Keratinocyte (primary cell): ENCODE data around the gene HEBP2. TPM values are rescaled to one million over a fixed set of nuclear protein-coding genes. Genes with fewer than 3 reads are reported as not detected.

Experiments
- DNase-seq: peaks from one replicate; pipeline ENCODE4 v3.0.0-alpha.2; 2011; ENCODE audit warnings: low read depth, missing footprints, low spot score
- FAIRE-seq: peaks from 2 replicates; lab custom pipeline; 2011; peaks lifted over from hg19 to GRCh38; lab: Jason Lieb, UNC
- H2AFZ ChIP-seq: 2 replicates; pipeline ENCODE4 v1.6.0; 2012; ENCODE audit warnings: low read length, control low read depth, inconsistent platforms; ENCODE audit not compliant: control insufficient read depth
- H3K27ac ChIP-seq: 2 replicates; pipeline ENCODE4 v1.5.1; 2011; ENCODE audit warnings: low read length; ENCODE audit not compliant: control insufficient read depth, insufficient read depth
- H3K27me3 ChIP-seq: 3 replicates; pipeline ENCODE4 v1.6.0; 2011; ENCODE audit warnings: low read length; ENCODE audit not compliant: control insufficient read depth, insufficient read depth; ENCODE audit errors: extremely low read depth
- H3K36me3 ChIP-seq, 2 experiments: 2 replicates in 1 of 2; 3 replicates in 1 of 2; pipeline ENCODE4 v1.5.1; 2011; ENCODE audit warnings: low read length in 2 of 2, mild to moderate bottlenecking in 1 of 2; ENCODE audit not compliant: control insufficient read depth in 2 of 2, insufficient read depth in 2 of 2; ENCODE audit errors: extremely low read depth in 1 of 2
- H3K4me1 ChIP-seq: 3 replicates; pipeline ENCODE4 v1.5.1; 2011; ENCODE audit warnings: low read length; ENCODE audit not compliant: control insufficient read depth, insufficient read depth; ENCODE audit errors: extremely low read depth
- H3K4me2 ChIP-seq: 3 replicates; pipeline ENCODE4 v1.6.0; 2011; ENCODE audit warnings: low read depth, low read length; ENCODE audit not compliant: control insufficient read depth, insufficient read depth; ENCODE audit errors: extremely low read depth
- H3K4me3 ChIP-seq, 3 experiments: fragments of 200-600 bp in 1 of 3; sonication (generic) in 1 of 3; 2 replicates in 2 of 3; 3 replicates in 1 of 3; pipeline ENCODE4 v1.5.1; 2011 to 2016; ENCODE audit warnings: low read length in 3 of 3, mild to moderate bottlenecking in 3 of 3, control low read depth in 2 of 3, inconsistent platforms in 1 of 3, low read depth in 1 of 3, mixed read lengths in 1 of 3, mixed run types in 1 of 3, moderate library complexity in 1 of 3; ENCODE audit not compliant: control insufficient read depth in 2 of 3, insufficient read depth in 2 of 3; ENCODE audit errors: extremely low read depth in 1 of 3
- H3K79me2 ChIP-seq: 2 replicates; pipeline ENCODE4 v1.6.0; 2012; ENCODE audit warnings: low read length; ENCODE audit not compliant: control insufficient read depth, insufficient read depth
- H3K9ac ChIP-seq: 3 replicates; pipeline ENCODE4 v1.6.0; 2011; ENCODE audit warnings: low read length; ENCODE audit not compliant: control insufficient read depth, insufficient read depth; ENCODE audit errors: extremely low read depth
- H3K9me1 ChIP-seq: 3 replicates; pipeline ENCODE4 v1.6.0; 2011; ENCODE audit warnings: low read length; ENCODE audit not compliant: control insufficient read depth, insufficient read depth; ENCODE audit errors: extremely low read depth
- H3K9me3 ChIP-seq: 2 replicates; pipeline ENCODE4 v1.5.1; 2012; ENCODE audit warnings: low read depth, low read length; ENCODE audit not compliant: control insufficient read depth
- H4K20me1 ChIP-seq: 3 replicates; pipeline ENCODE4 v1.6.0; 2011; ENCODE audit warnings: low read length; ENCODE audit not compliant: control insufficient read depth, insufficient read depth; ENCODE audit errors: extremely low read depth
- CTCF ChIP-seq, 3 experiments: IDR thresholded peaks in 1 of 3; conservative IDR thresholded peaks in 1 of 3; optimal IDR thresholded peaks in 1 of 3; 2 replicates in 2 of 3; 3 replicates in 1 of 3; pipeline versions ENCODE3 to v1.5.1; 2011; ENCODE audit warnings: low read length in 3 of 3, mild to moderate bottlenecking in 3 of 3, moderate library complexity in 2 of 3, control low read depth in 1 of 3, inconsistent platforms in 1 of 3; ENCODE audit not compliant: insufficient read depth in 2 of 3; ENCODE audit errors: extremely low read depth in 1 of 3
- EZH2 ChIP-seq: IDR thresholded peaks from one replicate; pipeline ENCODE4 v1.6.1; 2012; ENCODE audit warnings: inconsistent platforms, mild to moderate bottlenecking, low read length, moderate library complexity
- dilution Hi-C: fragments of 300-500 bp; cut with MboI; formaldehyde crosslinking; loops from one replicate; pipeline ENCODE4 v1.7.0; 2020; ENCODE audit warnings: low sequenced_read_pairs; ENCODE audit not compliant: extremely low pct_ligation_motif_present
- polyA plus RNA-seq, 5 experiments: library from polyadenylated mRNA; depleted of rRNA in 3 of 5; stranded (reverse) in 3 of 5; stranded (forward) in 1 of 5; unstranded in 1 of 5; fragments of >200 nt; gene quantifications; 1 replicate in 1 of 5; 2 replicates in 3 of 5; 3 replicates in 1 of 5; pipeline versions ENCODE4 v1.2.1 to v1.2.3, GENCODE V29; 2011 to 2012; ENCODE audit warnings: missing spikeins in 2 of 5, low read depth in 1 of 5, low replicate concordance in 1 of 5

HEBP2 gene
- polyA plus RNA-seq, 1 donor (not counting 4 experiments of a cell fraction or from before 2014, with no cell fraction given), result 41.9 TPM

GRCh38 chr6:138443979-138444378 is 40.0 kb downstream of the HEBP2 start:
- DNase-seq (no peak), FAIRE-seq (no peak)
- no peaks in the 10 kb centered on the region for H3K9me3 ChIP-seq
- no peak overlapping the region for H2AFZ ChIP-seq
- H3K9me1 ChIP-seq, result no peaks in the 10 kb centered on the region
- no peak overlapping the region for H3K4me3 ChIP-seq
- H3K9ac ChIP-seq, result no peak overlapping the region
- TF ChIP-seq CTCF (optimal IDR thresholded peaks at IDR 0.05 in 1 of 3, IDR thresholded peaks at IDR 0.05 in 1 of 3, conservative IDR thresholded peaks at IDR 0.05 in 1 of 3; ENCODE audit: extremely low read depth in 1 of 3, insufficient read depth in 2 of 3, low read length in 3 of 3), result no peak
- TF ChIP-seq EZH2, result no peak
- no peaks in the 10 kb centered on the region for H3K79me2 ChIP-seq
- H3K4me2 ChIP-seq, result no peak overlapping the region
- no peak overlapping the region for H3K27ac ChIP-seq
- no peaks in the 10 kb centered on the region for H3K27me3 ChIP-seq
- no peaks in the 10 kb centered on the region for H4K20me1 ChIP-seq
- dilution Hi-C loops, result no loop called here
- peaks cover 0 to 2% of the 10 kb centered on the region in 2 experiments for H3K36me3 ChIP-seq
- H3K4me1 ChIP-seq, result peaks cover 5% of the 10 kb centered on the region

GRCh38 chr6:138446821-138447220 is 42.8 kb downstream of the HEBP2 start:
- no peaks in the 10 kb centered on the region for H3K9me1 ChIP-seq
- DNase-seq (no peak), FAIRE-seq (no peak)
- dilution Hi-C loops, result no loop called here
- H3K79me2 ChIP-seq, result peaks cover 8% of the 10 kb centered on the region
- no peak overlapping the region for H3K4me2 ChIP-seq
- no peak overlapping the region for H3K4me3 ChIP-seq
- H3K27me3 ChIP-seq, result no peaks in the 10 kb centered on the region
- no peak overlapping the region for H3K27ac ChIP-seq
- peaks cover 5% of the 10 kb centered on the region for H3K4me1 ChIP-seq
- peaks cover 0 to 2% of the 10 kb centered on the region in 2 experiments for H3K36me3 ChIP-seq
- TF ChIP-seq EZH2, result no peak
- no peak for TF ChIP-seq CTCF (optimal IDR thresholded peaks at IDR 0.05 in 1 of 3, IDR thresholded peaks at IDR 0.05 in 1 of 3, conservative IDR thresholded peaks at IDR 0.05 in 1 of 3; ENCODE audit: extremely low read depth in 1 of 3, insufficient read depth in 2 of 3, low read length in 3 of 3)
- H3K9me3 ChIP-seq, result no peaks in the 10 kb centered on the region
- no peak overlapping the region for H3K9ac ChIP-seq
- no peaks in the 10 kb centered on the region for H4K20me1 ChIP-seq
- H2AFZ ChIP-seq, result no peak overlapping the region
